ENCODE measurements around the gene TFPT. TPM values are rescaled to one million over a fixed set of nuclear protein-coding genes. Genes with fewer than 3 reads are reported as not detected.

TFPT gene
- total and polyA plus RNA-seq, 2 of the 4 experiments (the other 2 are of a cell fraction): 7.9 to 17.1 TPM

GRCh38 chr19:54062643-54063042 lies 52.8 kb downstream of the TFPT start:
- ATAC-seq (ENCODE audit: low read depth): no peak
- H2AK9ac ChIP-seq (replicated peaks; ENCODE audit: low read depth, low read length, poor library complexity): no peak overlapping the region
- H3K9ac ChIP-seq (ENCODE audit: low read depth, low read length): no peak overlapping the region
- H3K4me2 ChIP-seq (ENCODE audit: low read depth, low read length): no peak overlapping the region
- DNase-seq: no peak
- ChIA-PET POLR2A (ENCODE audit: unreplicated experiment) (no interaction called here), CTCF (no interaction called here)
- no peak overlapping the region for H2BK15ac ChIP-seq (ENCODE audit: low read depth, low read length)
- no peaks in the 10 kb centered on the region for H3K27me3 ChIP-seq (ENCODE audit: control insufficient read depth, insufficient read depth, low read length)
- intact Hi-C loops (cut with micrococcal nuclease): no loop called here
- no peak overlapping the region; the same call in 1 of the 2 replicates for H3K56ac ChIP-seq (ENCODE audit: extremely low read depth, insufficient read depth, low read length)
- no peak overlapping the region for H2BK20ac ChIP-seq (ENCODE audit: low read depth, low read length)
- no TSS peak for BruUV-seq (replicated peaks)
- H4K5ac ChIP-seq (ENCODE audit: low read depth, low read length): no peak overlapping the region
- no peak overlapping the region for H2AFZ ChIP-seq (replicated peaks; ENCODE audit: low read length, poor library complexity)
- dilution Hi-C loops (cut with HindIII; ENCODE audit: low sequenced_read_pairs, unreplicated experiment): no loop called here
- 66% methylated on average over 7 of the region's 9 CpGs; no CpG with 5 or more reads in 1 of the 2 experiments for WGBS, 2 experiments (ENCODE audit: extremely low coverage in 2 of 2, insufficient read length in 1 of 2)
- TF ChIP-seq SMC3 (IDR thresholded peaks at IDR 0.05; ENCODE audit: low read depth, low read length): no peak
- TF ChIP-seq ELK1 (IDR thresholded peaks at IDR 0.05; ENCODE audit: borderline replicate concordance, low read depth, low read length): no peak
- TF ChIP-seq MXI1 (IDR thresholded peaks at IDR 0.05; ENCODE audit: borderline replicate concordance, low read depth, low read length): no peak
- no peak for TF ChIP-seq CTCF (conservative IDR thresholded peaks at IDR 0.05; ENCODE audit: low read depth, low read length)
- no peak for TF ChIP-seq CEBPB (IDR thresholded peaks at IDR 0.05; ENCODE audit: low read depth, low read length)
- TF ChIP-seq MAFK (IDR thresholded peaks at IDR 0.05; ENCODE audit: low read depth, low read length): no peak
- no peak for TF ChIP-seq RFX5 (IDR thresholded peaks at IDR 0.05; ENCODE audit: low read depth, low read length)
- TF ChIP-seq POLR2A (IDR thresholded peaks at IDR 0.05; ENCODE audit: low read depth, low read length): no peak
- TF ChIP-seq FOS (IDR thresholded peaks at IDR 0.05; ENCODE audit: low read depth, low read length): no peak
- TF ChIP-seq RAD21 (IDR thresholded peaks at IDR 0.05; ENCODE audit: low read length): no peak
- no peak for TF ChIP-seq RCOR1 (IDR thresholded peaks at IDR 0.05; ENCODE audit: insufficient replicate concordance, low read length)
- no peak for TF ChIP-seq BHLHE40 (IDR thresholded peaks at IDR 0.05; ENCODE audit: low read depth, low read length)
- TF ChIP-seq MAZ (IDR thresholded peaks at IDR 0.05; ENCODE audit: borderline replicate concordance, low read depth, low read length): no peak
- TF ChIP-seq USF2 (IDR thresholded peaks at IDR 0.05; ENCODE audit: low read depth, low read length): no peak
- no peak for TF ChIP-seq NFE2L2 (IDR thresholded peaks at IDR 0.05; ENCODE audit: low read depth, low read length)
- no peak for TF ChIP-seq CHD1 (IDR thresholded peaks at IDR 0.05; ENCODE audit: low read depth, low read length)
- no peak overlapping the region for H3K4ac ChIP-seq (ENCODE audit: low read depth, low read length)
- H3K18ac ChIP-seq (ENCODE audit: low read depth, low read length): no peak overlapping the region
- H3K4me3 ChIP-seq (ENCODE audit: insufficient read depth, low read depth, low read length): no peak overlapping the region
- no peak overlapping the region for H2BK120ac ChIP-seq (ENCODE audit: low read depth, low read length)
- no peak overlapping the region for H4K91ac ChIP-seq (ENCODE audit: insufficient read depth, low read depth, low read length)
- no peak overlapping the region for H2AK5ac ChIP-seq (ENCODE audit: low read depth, low read length)
- H3K23ac ChIP-seq (ENCODE audit: low read depth, low read length): no peak overlapping the region
- H3K9me1 ChIP-seq (ENCODE audit: insufficient read depth, low read length): no peaks in the 10 kb centered on the region
- H4K8ac ChIP-seq (ENCODE audit: low read depth in 2 of 2, low read length in 2 of 2): no peak overlapping the region
- no peak overlapping the region for H3K14ac ChIP-seq (replicated peaks; ENCODE audit: low read depth, low read length)
- in situ Hi-C loops (cut with MboI; ENCODE audit: low sequenced_read_pairs): no loop called here
- no peaks in the 10 kb centered on the region for H4K20me1 ChIP-seq (ENCODE audit: insufficient read depth, low read length)
- H3K36me3 ChIP-seq (ENCODE audit: control insufficient read depth, insufficient read depth, low read length): no peaks in the 10 kb centered on the region
- H2BK5ac ChIP-seq (ENCODE audit: low read depth, low read length, poor library complexity, severe bottlenecking): no peak overlapping the region
- no peaks in the 10 kb centered on the region for H3K9me3 ChIP-seq (ENCODE audit: control insufficient read depth, insufficient read depth, low read length)
- no peaks in the 10 kb centered on the region for H3K4me1 ChIP-seq (ENCODE audit: control insufficient read depth, insufficient read depth, low read length)
- H3K79me1 ChIP-seq (ENCODE audit: low read depth in 1 of 2, low read length in 2 of 2): no peaks in the 10 kb centered on the region
- no peak overlapping the region for H3K27ac ChIP-seq (ENCODE audit: insufficient read depth, low read length)

Data from IMR-90 (cell line).